Limb (tissue), 2 donors: ENCODE results near the gene LRP2.
"Not testable (repeated sequence)": the region's sequence is repeated elsewhere in the genome, so short reads cannot be mapped to it uniquely, and the experiment has no call there.

Experiments used
- DNase-seq, 2 donors: peaks; one replicate each; pipeline ENCODE4 v3.0.0-alpha.2; 2016; ENCODE audit errors: extremely low spot score in 2 of 2

The LRP2 gene

DNA sequence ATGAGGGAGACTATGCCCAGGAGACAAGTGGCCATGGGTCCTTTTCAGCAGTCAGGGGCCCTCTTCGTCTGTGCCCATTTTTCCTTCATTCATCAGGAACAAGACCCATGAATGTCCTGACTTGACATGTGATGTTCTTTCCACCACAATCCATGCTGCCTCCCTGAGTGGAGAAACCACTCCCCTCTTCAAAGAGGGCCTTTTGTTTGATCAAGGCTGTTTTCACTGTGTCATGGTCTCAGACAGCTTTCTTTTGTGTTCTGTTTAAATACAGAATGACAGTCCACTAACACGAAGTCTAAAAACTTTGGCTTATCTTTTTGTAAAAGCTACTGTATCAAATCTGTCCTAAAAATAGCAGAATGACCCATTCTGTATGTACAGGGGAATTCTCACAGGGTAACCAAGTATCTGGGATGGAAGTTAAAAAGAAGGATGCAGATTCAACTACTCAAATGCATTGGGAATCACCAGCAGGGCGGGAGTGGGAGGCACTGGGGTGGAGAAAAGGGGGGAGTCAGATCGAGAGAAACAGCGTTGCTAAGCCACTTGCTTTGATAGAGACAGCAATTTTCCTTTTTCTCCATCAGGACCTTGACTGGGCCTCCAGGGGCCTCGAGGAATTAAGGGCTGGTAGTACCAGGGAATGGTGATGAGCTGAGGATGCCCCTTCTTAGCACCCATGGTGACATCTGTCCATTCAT, 13.9 kb downstream of the LRP2 start:
- no peak for DNase-seq

- no peak for DNase-seq
Measured at GRCh38 chr2:169345486-169346437, 16.6 kb downstream of the LRP2 start.

DNA sequence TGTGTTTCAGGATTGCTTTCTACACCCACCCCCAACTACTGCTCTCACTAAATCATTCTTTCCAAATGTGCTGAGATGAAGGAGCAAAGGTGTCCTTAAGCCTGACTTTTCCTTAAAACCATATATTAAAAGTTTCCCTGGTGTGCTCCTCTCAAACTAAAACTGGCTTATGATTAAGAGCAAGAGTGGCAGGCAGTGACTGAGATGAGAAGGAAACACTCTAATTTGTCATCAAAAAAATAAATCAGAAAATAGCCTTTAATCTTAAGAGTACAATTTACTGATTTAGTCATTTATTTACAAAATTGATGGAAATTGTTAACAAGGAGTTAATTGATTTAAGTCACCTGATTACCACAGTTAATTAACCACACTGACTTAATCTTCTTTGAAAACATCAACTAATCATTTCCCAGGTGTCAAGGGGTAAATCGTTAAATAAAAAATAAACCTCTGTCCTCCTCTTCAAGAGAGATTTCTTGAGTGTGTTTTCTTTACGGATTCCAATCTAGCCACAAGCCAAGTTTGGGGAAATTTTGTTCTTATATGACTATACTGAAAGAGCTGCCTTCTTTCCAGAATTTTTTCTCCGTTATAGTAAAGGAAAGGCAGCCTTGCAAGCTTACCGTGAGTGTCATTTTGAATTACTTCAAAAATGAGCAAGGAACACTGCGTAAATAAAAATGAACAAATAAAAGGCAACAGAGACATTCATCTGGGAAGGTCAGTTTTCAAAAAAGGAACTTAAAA, 17.4 kb downstream of the LRP2 start:
- DNase-seq, result no peak

- no peak for DNase-seq
Measured at GRCh38 chr2:169343202-169343601, 19.1 kb downstream of the LRP2 start.

DNA sequence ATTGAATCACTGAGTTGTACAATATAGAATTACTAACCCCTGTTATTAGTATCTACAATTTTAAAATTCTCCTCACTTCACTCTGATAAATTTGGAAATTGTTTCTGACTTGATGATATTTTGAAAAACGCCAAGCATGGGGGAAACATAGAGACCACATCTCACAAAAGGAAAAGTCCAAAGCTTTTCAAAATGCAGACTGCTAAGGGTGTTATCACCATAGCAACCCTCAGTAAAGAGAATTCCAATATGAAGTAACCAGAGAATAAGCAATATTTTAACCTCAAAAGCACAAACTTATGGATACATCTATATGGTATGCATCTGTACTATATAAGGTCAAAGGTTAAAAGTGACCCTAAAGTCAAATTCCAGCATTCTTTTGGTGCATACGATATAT, 22.7 kb downstream of the LRP2 start:
- DNase-seq, result no peak

- DNase-seq, result no peak
Measured at GRCh38 chr2:169336695-169337094, 25.6 kb downstream of the LRP2 start.

DNA sequence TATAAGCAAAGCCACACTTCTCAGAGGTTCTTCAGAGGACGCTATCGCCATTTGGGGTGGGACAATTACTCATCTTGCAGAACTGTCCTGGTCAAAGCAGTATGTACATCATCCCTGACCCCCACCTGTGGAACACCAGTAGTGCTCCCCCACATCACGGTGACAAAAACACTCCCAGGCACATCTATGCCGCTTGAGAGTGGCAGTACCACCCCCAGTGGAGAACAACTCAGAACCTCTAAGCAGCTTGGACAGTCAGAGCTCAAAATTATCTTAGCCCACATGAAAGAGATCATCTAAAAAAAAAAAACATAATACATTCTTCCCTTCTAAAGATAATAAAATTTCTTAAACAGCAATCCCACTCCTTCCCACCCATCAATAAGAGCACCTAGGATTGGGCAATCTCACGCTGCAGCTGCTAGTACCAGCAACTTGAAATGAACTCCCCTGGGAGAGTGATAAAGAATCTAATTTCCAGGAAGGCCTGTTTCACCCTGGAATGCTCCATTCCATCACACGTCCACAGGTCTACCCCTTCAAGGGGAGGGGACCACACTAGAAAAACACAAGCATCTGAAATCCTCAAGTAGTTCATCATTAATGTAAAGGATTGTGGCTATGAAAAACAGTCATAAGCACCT, 31.7 kb downstream of the LRP2 start:
- DNase-seq, result no peak

DNA sequence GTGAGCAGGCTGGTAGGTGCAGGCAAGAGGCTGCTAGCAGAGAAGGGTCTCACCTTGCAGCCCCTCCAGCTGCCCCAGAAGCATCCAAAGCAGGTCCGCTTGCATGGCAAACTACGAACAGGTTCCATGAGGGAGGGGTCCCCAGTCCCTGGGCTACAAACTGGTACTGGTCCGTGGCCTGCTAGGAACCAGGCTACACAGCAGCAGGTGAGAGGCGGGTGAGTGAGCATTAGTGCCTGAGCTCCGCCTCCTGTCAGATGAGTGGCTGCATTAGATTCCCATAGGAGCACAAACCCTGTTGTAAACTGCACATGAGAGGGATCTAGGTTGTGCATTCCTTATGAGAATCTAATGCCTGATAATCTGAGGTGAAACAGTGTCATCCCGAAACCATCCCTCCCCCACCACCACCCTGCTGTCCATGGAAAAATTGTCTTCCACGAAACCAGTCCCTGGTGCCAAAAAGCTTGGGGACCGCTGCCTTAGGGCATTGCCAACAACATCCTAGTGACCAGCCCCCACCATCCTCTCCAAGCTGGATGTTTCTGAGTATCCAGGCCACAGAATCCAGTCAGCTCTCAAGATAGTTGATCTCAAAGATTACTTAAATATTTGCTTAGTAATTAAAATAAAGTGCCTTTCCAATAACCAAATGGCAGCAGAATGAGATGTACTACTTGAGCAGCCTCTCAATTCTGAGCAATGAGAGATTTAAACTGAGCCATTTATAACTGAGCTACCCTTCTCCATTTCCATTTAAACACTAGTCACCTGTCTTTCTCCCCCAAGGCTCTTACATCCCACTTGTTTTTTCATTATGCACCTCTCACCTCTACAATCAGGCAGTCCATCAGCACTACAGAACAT, 32.4 kb downstream of the LRP2 start:
- no peak for DNase-seq

DNA sequence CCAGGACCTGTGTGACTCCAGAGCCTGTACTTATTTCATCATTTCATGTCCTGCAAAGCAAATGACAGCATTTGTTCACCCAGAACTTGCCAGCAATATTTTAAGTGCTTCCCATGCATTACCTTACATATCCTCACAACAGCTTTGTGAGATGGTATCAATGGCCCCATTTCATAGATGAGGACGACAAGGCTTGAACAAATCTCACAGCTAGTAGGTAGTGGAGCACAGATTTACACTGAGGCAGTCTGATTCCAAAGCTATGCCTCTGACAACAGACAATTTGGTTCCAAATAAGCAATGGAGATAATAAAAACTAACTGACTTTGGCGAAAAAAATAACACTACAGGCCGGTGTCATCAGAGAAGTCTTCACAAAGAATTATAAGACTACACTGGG, 33.5 kb downstream of the LRP2 start:
- DNase-seq, result no peak

DNA sequence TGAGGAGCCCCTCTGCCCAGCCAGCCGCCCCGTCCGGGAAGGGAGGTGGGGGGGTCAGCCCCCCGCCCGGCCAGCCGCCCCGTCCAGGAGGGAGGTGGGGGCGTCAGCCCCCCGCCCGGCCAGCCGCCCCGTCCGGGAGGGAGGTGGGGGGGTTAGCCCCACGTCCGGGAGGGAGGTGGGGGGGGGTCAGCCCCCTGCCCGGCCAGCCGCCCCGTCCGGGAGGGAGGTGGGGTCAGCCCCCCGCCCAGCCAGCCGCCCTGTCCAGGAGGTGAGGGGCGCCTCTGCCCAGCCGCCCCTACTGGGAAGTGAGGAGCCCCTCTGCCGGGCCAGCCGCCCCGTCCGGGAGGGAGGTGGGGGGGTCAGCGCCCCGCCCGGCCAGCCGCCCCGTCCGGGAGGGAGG, 34.5 kb downstream of the LRP2 start:
- DNase-seq, result not testable (repeated sequence)

- DNase-seq, result not testable (repeated sequence)
Measured at GRCh38 chr2:169325886-169326285, 36.4 kb downstream of the LRP2 start.

DNA sequence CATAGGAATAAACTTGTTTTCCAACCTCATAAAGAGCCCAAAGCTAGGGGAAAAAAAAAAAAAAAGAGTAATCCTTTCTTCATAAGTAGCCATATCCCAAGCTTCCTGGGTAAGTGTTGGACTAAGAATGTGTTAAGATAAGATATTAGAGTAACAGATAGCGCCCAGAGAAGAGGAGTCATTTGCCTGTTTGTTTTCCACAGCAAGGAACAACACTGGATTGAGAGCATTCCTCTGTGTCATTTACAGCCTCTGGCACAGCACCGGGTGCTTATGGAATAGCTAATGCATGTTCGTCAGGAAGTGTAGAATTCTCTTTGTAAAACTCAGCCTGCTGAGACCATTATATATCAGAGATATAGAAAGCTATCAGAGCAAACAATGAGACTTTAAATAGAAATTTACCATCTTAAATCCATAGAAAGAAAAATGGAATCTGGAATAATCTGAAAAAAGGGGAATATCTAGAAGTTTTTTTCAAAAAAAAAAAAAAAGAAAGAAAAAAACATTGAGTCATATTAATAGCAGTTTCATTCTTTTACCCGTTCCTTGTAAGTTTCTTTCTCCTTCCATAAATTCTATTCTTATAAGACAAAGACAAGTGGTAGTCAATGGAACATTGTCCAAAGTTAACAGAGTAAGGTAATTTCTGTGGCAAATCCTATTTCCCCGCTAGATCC, 37.6 kb downstream of the LRP2 start:
- no peak for DNase-seq

- DNase-seq, result no peak
Measured at GRCh38 chr2:169323841-169324240, 38.5 kb downstream of the LRP2 start.

DNA sequence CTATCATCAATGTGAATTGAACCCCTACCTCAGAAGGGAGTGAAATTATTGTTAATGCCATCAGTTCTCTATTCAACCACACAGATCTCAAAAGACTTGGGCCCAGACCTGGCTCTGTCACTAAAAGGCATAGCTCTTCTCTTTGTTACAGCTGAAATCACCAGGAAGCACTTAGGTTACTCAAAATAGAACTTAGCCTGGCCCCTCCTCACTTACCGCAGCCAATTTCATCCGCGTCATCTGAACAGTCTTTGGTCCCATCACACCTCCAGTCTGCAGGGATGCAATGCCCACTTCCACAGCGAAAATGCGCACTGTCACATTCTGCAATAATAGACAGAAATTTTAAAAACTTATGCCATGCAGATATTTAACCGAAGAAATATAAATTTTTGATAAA, 41.8 kb downstream of the LRP2 start:
- DNase-seq, result no peak

GRCh38 chr2:169315357-169315756, 47.0 kb downstream of the LRP2 start:
- DNase-seq, result no peak

- DNase-seq, result not testable (repeated sequence)
Measured at GRCh38 chr2:169308349-169308748, 54.0 kb downstream of the LRP2 start.

- DNase-seq, result not testable (repeated sequence)
Measured at GRCh38 chr2:169304689-169305088, 57.6 kb downstream of the LRP2 start.

- no peak for DNase-seq
Measured at GRCh38 chr2:169303579-169304305, 58.6 kb downstream of the LRP2 start.

- DNase-seq, result no peak
Measured at GRCh38 chr2:169302364-169302763, 60.0 kb downstream of the LRP2 start.
